AG04450 (cell line): ENCODE results near the gene NEDD9. TPM values are rescaled to one million over a fixed set of nuclear protein-coding genes. Genes with fewer than 3 reads are reported as not detected.
A peak's percentile ranks its signal among the peaks of the same experiment; 100 is the strongest.

ENCODE experiments used
- CTCF ChIA-PET: fragments of 300-600, 350-600 bp; formaldehyde crosslinking; extraction: SDS; loops from one replicate; lab custom pipeline; 2022; ENCODE audit warnings: antibody characterized with exemption, inconsistent platforms; lab: Charles Lee
- POLR2A ChIA-PET: fragments of 350-600 bp; formaldehyde crosslinking; extraction: SDS; loops from one replicate; lab custom pipeline; 2021; ENCODE audit warnings: antibody characterized with exemption, inconsistent platforms; lab: Yijun Ruan, JAX
- DNase-seq: peaks from one replicate; pipeline ENCODE4 v3.0.0-alpha.2; 2011; ENCODE audit warnings: low read depth, low spot score
- H3K27ac ChIP-seq: one replicate; pipeline ENCODE4 v1.5.1; 2012; ENCODE audit warnings: low read depth, low read length, control low read depth
- H3K27me3 ChIP-seq: one replicate; pipeline ENCODE4 v1.6.0; 2012; ENCODE audit warnings: low read length; ENCODE audit not compliant: control insufficient read depth, insufficient read depth
- H3K4me3 ChIP-seq: 2 replicates; pipeline ENCODE4 v1.5.1; 2011; ENCODE audit warnings: mild to moderate bottlenecking, low read depth, low read length, control low read depth
- H3K9me3 ChIP-seq: 2 replicates; pipeline ENCODE4 v1.5.1; 2012; ENCODE audit warnings: low read length; ENCODE audit not compliant: control insufficient read depth, insufficient read depth
- CTCF ChIP-seq: IDR thresholded peaks from 2 replicates; pipeline ENCODE4 v1.5.1; 2011; ENCODE audit warnings: low read depth, low read length, control low read depth, inconsistent platforms
- polyA plus RNA-seq: library from polyadenylated mRNA; depleted of rRNA; stranded (reverse); fragments of >200 nt; gene quantifications from 2 replicates; pipeline ENCODE4 v1.2.3, GENCODE V29; 2011

Gene NEDD9
- polyA plus RNA-seq, 1 experiment = 7.2 TPM

DNA sequence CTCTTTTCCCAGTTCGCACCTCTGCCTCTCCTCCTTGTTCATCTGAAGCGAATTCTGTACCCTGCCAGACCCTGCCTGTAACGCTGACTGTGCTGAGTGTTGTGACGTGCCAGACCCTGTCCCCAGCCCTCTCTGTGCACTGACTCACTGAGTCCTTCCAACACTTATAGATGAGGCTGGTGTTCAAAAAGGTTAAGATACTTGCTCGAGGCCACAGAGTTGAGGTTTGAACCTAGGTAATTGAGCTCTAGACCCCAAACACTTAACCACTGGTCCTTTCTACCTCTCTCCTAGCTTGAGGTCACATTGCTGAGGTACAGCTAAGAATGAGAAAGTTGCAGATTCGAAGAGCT lies 45.7 kb upstream of the NEDD9 start:
- ChIA-PET POLR2A (interaction anchor here (1.7 kb wide), 1 partner anchor 46 kb away, joined by 4 read pairs; the partner anchor contains the start of gene NEDD9), CTCF (interaction anchor here (0.6 to 2.8 kb wide), 2 partner anchors 13 to 218 kb away, joined by 4 to 13 read pairs; no protein-coding TSS in a partner anchor)
- no peak for DNase-seq
- Histone ChIP-seq H3K9me3 (no peaks in the 10 kb centered on the region), H3K4me3 (no peak overlapping the region), H3K27me3 (no peaks in the 10 kb centered on the region), H3K27ac (no peak overlapping the region)
- no peak for TF ChIP-seq CTCF

- H3K27me3 ChIP-seq = no peaks in the 10 kb centered on the region
- ChIA-PET POLR2A (interaction anchor here (0.7 to 1.1 kb wide), 4 partner anchors 15 to 151 kb away, joined by 3 to 7 read pairs (median 3); no protein-coding TSS in a partner anchor), CTCF (interaction anchor here (0.6 to 2.8 kb wide), 2 partner anchors 12 to 218 kb away, joined by 4 to 13 read pairs; no protein-coding TSS in a partner anchor)
- no peaks in the 10 kb centered on the region for H3K9me3 ChIP-seq
- DNase-seq = peak; percentile 70
- no peak for TF ChIP-seq CTCF
- H3K4me3 ChIP-seq = no peak overlapping the region
- peak overlapping the region; percentile 57 for H3K27ac ChIP-seq
Observed at GRCh38 chr6:11277275-11278206, 45.1 kb upstream of the NEDD9 start.

DNA sequence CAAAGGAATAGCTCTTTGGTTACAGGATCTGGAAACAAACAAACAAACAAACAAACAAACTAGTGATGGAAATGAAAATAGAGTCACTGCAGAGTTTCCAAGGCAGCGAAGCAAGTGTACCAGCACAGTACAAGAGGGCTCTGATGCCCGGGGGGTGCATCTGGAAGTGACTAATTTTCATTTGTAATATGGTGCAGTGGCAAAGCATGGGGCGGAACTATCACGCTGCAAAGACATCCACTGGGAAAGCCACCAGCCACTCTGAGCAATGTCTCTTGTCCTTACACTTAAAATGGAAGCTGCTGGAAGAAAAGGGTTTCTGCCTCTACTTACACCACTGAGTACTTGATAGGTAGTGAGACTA lies 44.4 kb upstream of the NEDD9 start:
- POLR2A ChIA-PET = interaction anchor here (0.7 to 1.1 kb wide), 4 partner anchors 14 to 152 kb away, joined by 3 to 7 read pairs (median 3); no protein-coding TSS in a partner anchor
- Histone ChIP-seq H3K27ac (no peak overlapping the region), H3K4me3 (no peak overlapping the region), H3K27me3 (no peaks in the 10 kb centered on the region), H3K9me3 (no peaks in the 10 kb centered on the region)
- CTCF ChIA-PET = interaction anchor here (2.8 kb wide), 1 partner anchor 219 kb away, joined by 13 read pairs; no protein-coding TSS in a partner anchor
- no peak for TF ChIP-seq CTCF
- DNase-seq = no peak

- Histone ChIP-seq H3K27ac (no peak overlapping the region), H3K4me3 (no peak overlapping the region), H3K27me3 (no peaks in the 10 kb centered on the region), H3K9me3 (no peaks in the 10 kb centered on the region)
- TF ChIP-seq CTCF = no peak
- ChIA-PET POLR2A (no interaction called here), CTCF (interaction anchor here (0.6 kb wide), 1 partner anchor 220 kb away, joined by 3 read pairs; no protein-coding TSS in a partner anchor)
- DNase-seq = no peak
Observed at GRCh38 chr6:11276228-11276627, 43.8 kb upstream of the NEDD9 start.

- H3K27ac ChIP-seq = no peak overlapping the region
- ChIA-PET CTCF (interaction anchor here (1.2 kb wide), 1 partner anchor 40 kb away, joined by 3 read pairs; no protein-coding TSS in a partner anchor), POLR2A (no interaction called here)
- no peak for DNase-seq
- no peak for TF ChIP-seq CTCF
- no peak overlapping the region for H3K4me3 ChIP-seq
- no peaks in the 10 kb centered on the region for H3K27me3 ChIP-seq
- no peaks in the 10 kb centered on the region for H3K9me3 ChIP-seq
Observed at GRCh38 chr6:11275598-11275997, 43.1 kb upstream of the NEDD9 start.
